Heart left ventricle (tissue), 16 donors: ENCODE data around the gene TMEM106C. TPM values are rescaled to one million over a fixed set of nuclear protein-coding genes. Genes with fewer than 3 reads are reported as not detected.

ENCODE experiments used
- ATAC-seq, 4 donors: fragments of 200-7000 bp; cut with Tn5 transposase; one replicate each; pipeline ENCODE4 v1.9.1; 2020 to 2022; ENCODE audit warnings: moderate library complexity in 4 of 4, mild to moderate bottlenecking in 3 of 4, moderate number of reproducible peaks in 1 of 4
- DNase-seq, 5 donors: peaks; one replicate each; pipeline ENCODE4 v3.0.0-alpha.2; 2020
- H3K27ac ChIP-seq, 12 donors: fragments of 200-600 bp; sonication (generic) in 4 of 12; one replicate each; pipeline versions ENCODE4 v1.5.0 to v1.8.0; 2016 to 2022; ENCODE audit warnings: mild to moderate bottlenecking in 2 of 12
- H3K27me3 ChIP-seq, 9 donors: fragments of 200-600 bp; sonication (generic) in 2 of 9; one replicate each; pipeline versions ENCODE4 v1.5.1 to v1.8.0; 2016 to 2022; ENCODE audit warnings: mild to moderate bottlenecking in 3 of 9
- H3K36me3 ChIP-seq, 9 donors: fragments of 200-600 bp; sonication (generic) in 2 of 9; one replicate each; pipeline versions ENCODE4 v1.5.0 to v1.8.0; 2018 to 2022; ENCODE audit warnings: mild to moderate bottlenecking in 2 of 9
- H3K4me1 ChIP-seq, 12 donors: fragments of 200-600 bp; sonication (generic) in 4 of 12; one replicate each; pipeline versions ENCODE4 v1.5.0 to v1.8.0; 2016 to 2022; ENCODE audit warnings: mild to moderate bottlenecking in 3 of 12
- H3K4me3 ChIP-seq, 12 donors: fragments of 200-600 bp; sonication (generic) in 4 of 12; one replicate each; pipeline versions ENCODE4 v1.5.0 to v1.8.0; 2017 to 2022; ENCODE audit warnings: mild to moderate bottlenecking in 9 of 12, moderate library complexity in 4 of 12
- H3K9me3 ChIP-seq, 12 donors: fragments of 200-600 bp; sonication (generic) in 4 of 12; one replicate each; pipeline versions ENCODE4 v1.5.0 to v1.8.0; 2016 to 2022; ENCODE audit warnings: mild to moderate bottlenecking in 1 of 12
- POLR2A ChIP-seq, 2 donors: fragments of 450-650 bp; IDR thresholded peaks; one replicate each; pipeline ENCODE4 v1.6.1; 2017; ENCODE audit warnings: antibody characterized with exemption in 2 of 2, mild to moderate bottlenecking in 2 of 2, moderate library complexity in 2 of 2
- WGBS, 4 donors: extraction: QIAGEN DNeasy Blood & Tissue Kit in 2 of 4; methylation state at CpG; one replicate each; pipeline versions ENCODE4 v1.1.5 to v1.1.7; 2013 to 2018; 5-methylcytosine and 5-hydroxymethylcytosine counted together
- intact Hi-C, 10 donors: fragments of 100-400 bp; cut with DNase I; formaldehyde crosslinking; loops; one replicate each; pipeline versions ENCODE4 v1.11.1 to v1.14.2; 2022
- polyA plus RNA-seq, 2 donors: library from polyadenylated mRNA; stranded (reverse); fragments of 200-250 nt; gene quantifications; one replicate each; pipeline ENCODE4 v1.2.3, GENCODE V29; 2013
- total RNA-seq, 9 donors: library from RNA; depleted of rRNA in 2 of 9; stranded (reverse); fragments of >200 nt in 2 of 9; fragmentation: NEBNext Ultra II Directional in 3 of 9; extraction: Animal tissue kit (Norgen Biotek cat#: 25700) in 3 of 9; gene quantifications; one replicate each; pipeline versions ENCODE4 v1.1.0 to v1.2.4, GENCODE V29; 2016 to 2023
- TF ChIP-seq, protein P1 (sequence below), 12 donors: fragments of 200-600 bp; sonication (generic) in 4 of 12; IDR thresholded peaks; one replicate each; pipeline versions ENCODE4 v1.5.0 to v1.8.0; 2018 to 2022; ENCODE audit warnings: antibody characterized with exemption in 12 of 12, mild to moderate bottlenecking in 5 of 12
- donor health status: ischemic (EF 13 %, LVEDD 7.1; RV severe dilation, severe dysfunction).
- donor health status: healthy with polysubstance abuse.
- donor health status: DM: no; HTN: yes; CAD: no.
- donor health status: DM: no; HTN: no; CAD: no.
- donor health status: ischemic (EF 25% LVEDD 6.9; RV normal size, moderate dysfunction).
- donor health status: ischemic (EF 25% LVEDD 5.7; RV mildly dilated, moderate dysfunction).
- donor health status: healthy.
- donor health status: DM: yes; HTN: yes; CAD: no.
- donor health status: ischemic (EF 35%, LVEDD 5.7; RV mildly dilated, moderate dysfunction).
- donor health status: nonischemic (EF 11% LVEDD 7.7; RV severe dilation, severe dysfunction).
- donor health status: DM: yes; HTN: yes; CAD: no.
- donor health status: PGD.
- donor health status: ischemic (EF 29% LVEDD 5.4; RV normal size, mild dysfunction).
- donor health status: nonischemic (EF 23%, LVEDD 6.1; RV moderate dilation, normal function).

The TMEM106C gene
- total and polyA plus RNA-seq, 11 donors, result 23.0 to 66.6 (median 50.0) TPM

GRCh38 chr12:48008950-48009349 lies 45.6 kb downstream of the TMEM106C start:
- TF ChIP-seq POLR2A (IDR thresholded peaks at IDR 0.05), result no peak
- TF ChIP-seq, protein P1, sequence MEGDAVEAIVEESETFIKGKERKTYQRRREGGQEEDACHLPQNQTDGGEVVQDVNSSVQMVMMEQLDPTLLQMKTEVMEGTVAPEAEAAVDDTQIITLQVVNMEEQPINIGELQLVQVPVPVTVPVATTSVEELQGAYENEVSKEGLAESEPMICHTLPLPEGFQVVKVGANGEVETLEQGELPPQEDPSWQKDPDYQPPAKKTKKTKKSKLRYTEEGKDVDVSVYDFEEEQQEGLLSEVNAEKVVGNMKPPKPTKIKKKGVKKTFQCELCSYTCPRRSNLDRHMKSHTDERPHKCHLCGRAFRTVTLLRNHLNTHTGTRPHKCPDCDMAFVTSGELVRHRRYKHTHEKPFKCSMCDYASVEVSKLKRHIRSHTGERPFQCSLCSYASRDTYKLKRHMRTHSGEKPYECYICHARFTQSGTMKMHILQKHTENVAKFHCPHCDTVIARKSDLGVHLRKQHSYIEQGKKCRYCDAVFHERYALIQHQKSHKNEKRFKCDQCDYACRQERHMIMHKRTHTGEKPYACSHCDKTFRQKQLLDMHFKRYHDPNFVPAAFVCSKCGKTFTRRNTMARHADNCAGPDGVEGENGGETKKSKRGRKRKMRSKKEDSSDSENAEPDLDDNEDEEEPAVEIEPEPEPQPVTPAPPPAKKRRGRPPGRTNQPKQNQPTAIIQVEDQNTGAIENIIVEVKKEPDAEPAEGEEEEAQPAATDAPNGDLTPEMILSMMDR (IDR thresholded peaks at IDR 0.05), result no peak
- Histone ChIP-seq H3K9me3 (no peaks in the 10 kb centered on the region), H3K27me3 (peaks cover 18 to 54% (median 24%) of the 10 kb centered on the region in 9 donors), H3K4me1 (peaks cover 0 to 13% (median 9%) of the 10 kb centered on the region in 12 donors), H3K36me3 (no peaks in the 10 kb centered on the region), H3K4me3 (no peak overlapping the region), H3K27ac (no peak overlapping the region)
- intact Hi-C loops, result no loop called here
- DNase-seq (no peak), ATAC-seq (no peak)
- WGBS, 4 donors, result 80 to 84% (median 83%) methylated on average over 4 of the region's 4 CpGs

DNA sequence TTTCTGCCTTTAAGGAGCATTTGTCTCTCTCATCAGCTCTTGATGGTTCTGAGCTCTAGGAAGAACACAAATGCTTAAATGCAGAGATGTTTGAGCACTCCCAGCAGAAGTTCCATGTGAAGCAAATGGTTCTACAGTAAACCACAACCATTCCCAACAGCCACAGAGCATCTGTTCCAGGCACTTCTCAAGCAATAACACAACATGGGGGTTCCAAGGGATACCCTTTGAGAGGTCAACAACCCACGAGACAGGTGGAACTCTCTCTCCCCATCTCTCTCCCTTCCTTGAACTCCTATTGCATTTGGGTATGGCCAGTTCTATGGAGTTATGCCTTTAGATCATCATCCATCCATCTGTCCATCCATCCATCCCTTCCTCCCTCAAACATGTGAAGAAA lies 46.1 kb downstream of the TMEM106C start:
- DNase-seq (no peak), ATAC-seq (no peak)
- no peak for TF ChIP-seq POLR2A (IDR thresholded peaks at IDR 0.05)
- peaks cover 0 to 8% (median 4%) of the 10 kb centered on the region in 12 donors for H3K4me1 ChIP-seq
- H3K27me3 ChIP-seq, result peaks cover 13 to 49% (median 18%) of the 10 kb centered on the region in 9 donors
- no peaks in the 10 kb centered on the region for H3K9me3 ChIP-seq
- no peak overlapping the region for H3K4me3 ChIP-seq
- intact Hi-C loops, result no loop called here
- H3K36me3 ChIP-seq, result no peaks in the 10 kb centered on the region
- H3K27ac ChIP-seq, result no peak overlapping the region
- 31 to 86% (median 75%) methylated on average over 1 of the region's 1 CpG for WGBS, 4 donors

DNA sequence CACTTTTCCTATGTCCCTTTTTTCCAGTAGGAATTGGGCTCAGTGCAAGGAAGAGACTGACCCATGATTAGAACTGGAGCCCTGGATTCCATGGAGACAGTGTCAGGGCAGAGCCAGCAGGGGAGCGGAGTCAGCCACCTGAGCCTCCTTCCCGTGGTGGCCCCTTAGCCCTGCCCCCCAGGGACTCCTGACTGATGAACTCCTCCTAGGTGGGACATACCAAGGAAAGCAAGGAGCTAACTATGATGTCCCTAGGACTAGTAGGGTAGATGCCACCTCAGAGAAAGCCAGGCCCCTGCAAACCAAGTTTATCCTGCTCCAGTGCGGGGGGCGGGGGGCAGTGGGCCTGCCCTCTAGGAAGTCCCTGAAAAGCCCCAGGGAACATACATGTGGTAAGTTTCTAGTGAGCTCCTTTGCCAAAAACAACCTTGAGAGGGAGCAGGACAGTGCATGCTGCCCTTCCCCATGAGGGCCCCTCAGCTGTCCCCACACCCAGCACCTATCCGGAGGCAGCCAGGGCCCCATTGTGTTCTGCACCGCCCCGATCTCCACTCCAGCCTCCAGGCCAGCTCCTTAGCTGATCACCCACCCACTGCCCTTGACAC lies 47.1 kb downstream of the TMEM106C start:
- intact Hi-C loops, result no loop called here
- TF ChIP-seq, protein P1 (IDR thresholded peaks at IDR 0.05), result no peak
- no peak for TF ChIP-seq POLR2A (IDR thresholded peaks at IDR 0.05)
- 57 to 77% (median 69%) methylated on average over 7 of the region's 7 CpGs for WGBS, 4 donors

GRCh38 chr12:48012070-48012469 lies 48.7 kb downstream of the TMEM106C start:
- no peak overlapping the region for H3K27ac ChIP-seq
- intact Hi-C loops, result no loop called here
- TF ChIP-seq, protein P1 (IDR thresholded peaks at IDR 0.05), result no peak
- no peak for TF ChIP-seq POLR2A (IDR thresholded peaks at IDR 0.05)
- H3K36me3 ChIP-seq, result no peaks in the 10 kb centered on the region
- H3K4me3 ChIP-seq, result no peak overlapping the region
- no peaks in the 10 kb centered on the region for H3K4me1 ChIP-seq
- no peak for ATAC-seq
- WGBS, 4 donors, result 69 to 82% (median 73%) methylated on average over 8 of the region's 8 CpGs
- H3K9me3 ChIP-seq, result no peaks in the 10 kb centered on the region
- peaks cover 0 to 28% (median 6%) of the 10 kb centered on the region in 9 donors for H3K27me3 ChIP-seq
- DNase-seq, result no peak

More for the DNA sequence above, 47.1 kb downstream of the TMEM106C start:
- peak in 1 of 4 donors; percentile 20 for ATAC-seq
- H3K36me3 ChIP-seq, result no peaks in the 10 kb centered on the region
- no peak overlapping the region for H3K27ac ChIP-seq
- H3K4me3 ChIP-seq, result no peak overlapping the region
- no peaks in the 10 kb centered on the region for H3K4me1 ChIP-seq
- DNase-seq, result no peak
- no peaks in the 10 kb centered on the region for H3K9me3 ChIP-seq
- H3K27me3 ChIP-seq, result peaks cover 3 to 40% (median 10%) of the 10 kb centered on the region in 9 donors

- Histone ChIP-seq H3K27ac (no peak overlapping the region), H3K9me3 (no peaks in the 10 kb centered on the region), H3K36me3 (no peaks in the 10 kb centered on the region), H3K4me3 (no peak overlapping the region), H3K4me1 (no peaks in the 10 kb centered on the region), H3K27me3 (peaks cover 0 to 22% (median 3%) of the 10 kb centered on the region in 9 donors)
- WGBS, 4 donors, result 62 to 71% (median 68%) methylated on average over 2 of the region's 2 CpGs
- intact Hi-C loops, result no loop called here
- TF ChIP-seq, protein P1 (IDR thresholded peaks at IDR 0.05), result no peak
- TF ChIP-seq POLR2A (IDR thresholded peaks at IDR 0.05), result no peak
- DNase-seq (no peak), ATAC-seq (no peak)
Measured at GRCh38 chr12:48013287-48013686, 49.9 kb downstream of the TMEM106C start.
